Ishikawa (cell line): ENCODE data around the gene FTL.

Experiments
- CEBPB ChIP-seq: IDR thresholded peaks from 2 replicates; pipeline ENCODE4 v1.6.1; 2012
- CREB1 ChIP-seq: IDR thresholded peaks from 2 replicates; pipeline ENCODE4 v1.6.1; 2012; ENCODE audit warnings: low read depth
- EGR1 ChIP-seq: IDR thresholded peaks from 2 replicates; pipeline ENCODE4 v1.6.1; 2012
- EP300 ChIP-seq: IDR thresholded peaks from 2 replicates; pipeline ENCODE4 v1.6.1; 2012; ENCODE audit warnings: borderline replicate concordance
- FOXM1 ChIP-seq: IDR thresholded peaks from 2 replicates; pipeline ENCODE4 v1.6.1; 2012; ENCODE audit warnings: low read depth, borderline replicate concordance
- NFIC ChIP-seq: IDR thresholded peaks from 2 replicates; pipeline ENCODE4 v1.6.1; 2012
- RAD21 ChIP-seq: IDR thresholded peaks from 2 replicates; pipeline ENCODE4 v1.6.1; 2012; ENCODE audit warnings: low read depth
- TAF1 ChIP-seq: IDR thresholded peaks from 2 replicates; pipeline ENCODE4 v1.6.1; 2012; ENCODE audit warnings: low read depth, mild to moderate bottlenecking
- TCF12 ChIP-seq: IDR thresholded peaks from 2 replicates; pipeline ENCODE4 v1.6.1; 2012; ENCODE audit warnings: low read depth
- TEAD4 ChIP-seq: IDR thresholded peaks from 2 replicates; pipeline ENCODE4 v1.6.1; 2012
- YY1 ChIP-seq: IDR thresholded peaks from 2 replicates; pipeline ENCODE4 v1.6.1; 2012; ENCODE audit warnings: low read depth
- ZBTB7A ChIP-seq: IDR thresholded peaks from 2 replicates; pipeline ENCODE4 v1.6.1; 2012; ENCODE audit warnings: low read depth
- TF ChIP-seq, protein P1 (sequence below): IDR thresholded peaks from 2 replicates; pipeline ENCODE4 v1.6.1; 2012
- TF ChIP-seq, protein P2 (sequence below): IDR thresholded peaks from 2 replicates; pipeline ENCODE4 v1.6.1; 2012; ENCODE audit warnings: low read depth, mild to moderate bottlenecking
- TF ChIP-seq, protein P3 (sequence below): IDR thresholded peaks from 2 replicates; pipeline ENCODE4 v1.6.1; 2012

Gene FTL

GRCh38 chr19:48966541-48967345, 1.6 kb downstream of the FTL start:
- TF ChIP-seq EGR1, result no peak
- no peak for TF ChIP-seq TEAD4
- TF ChIP-seq FOXM1, result no peak
- TF ChIP-seq, protein P1, sequence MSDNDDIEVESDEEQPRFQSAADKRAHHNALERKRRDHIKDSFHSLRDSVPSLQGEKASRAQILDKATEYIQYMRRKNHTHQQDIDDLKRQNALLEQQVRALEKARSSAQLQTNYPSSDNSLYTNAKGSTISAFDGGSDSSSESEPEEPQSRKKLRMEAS, result no peak
- no peak for TF ChIP-seq EP300
- TF ChIP-seq YY1, result no peak
- TF ChIP-seq, protein P2, sequence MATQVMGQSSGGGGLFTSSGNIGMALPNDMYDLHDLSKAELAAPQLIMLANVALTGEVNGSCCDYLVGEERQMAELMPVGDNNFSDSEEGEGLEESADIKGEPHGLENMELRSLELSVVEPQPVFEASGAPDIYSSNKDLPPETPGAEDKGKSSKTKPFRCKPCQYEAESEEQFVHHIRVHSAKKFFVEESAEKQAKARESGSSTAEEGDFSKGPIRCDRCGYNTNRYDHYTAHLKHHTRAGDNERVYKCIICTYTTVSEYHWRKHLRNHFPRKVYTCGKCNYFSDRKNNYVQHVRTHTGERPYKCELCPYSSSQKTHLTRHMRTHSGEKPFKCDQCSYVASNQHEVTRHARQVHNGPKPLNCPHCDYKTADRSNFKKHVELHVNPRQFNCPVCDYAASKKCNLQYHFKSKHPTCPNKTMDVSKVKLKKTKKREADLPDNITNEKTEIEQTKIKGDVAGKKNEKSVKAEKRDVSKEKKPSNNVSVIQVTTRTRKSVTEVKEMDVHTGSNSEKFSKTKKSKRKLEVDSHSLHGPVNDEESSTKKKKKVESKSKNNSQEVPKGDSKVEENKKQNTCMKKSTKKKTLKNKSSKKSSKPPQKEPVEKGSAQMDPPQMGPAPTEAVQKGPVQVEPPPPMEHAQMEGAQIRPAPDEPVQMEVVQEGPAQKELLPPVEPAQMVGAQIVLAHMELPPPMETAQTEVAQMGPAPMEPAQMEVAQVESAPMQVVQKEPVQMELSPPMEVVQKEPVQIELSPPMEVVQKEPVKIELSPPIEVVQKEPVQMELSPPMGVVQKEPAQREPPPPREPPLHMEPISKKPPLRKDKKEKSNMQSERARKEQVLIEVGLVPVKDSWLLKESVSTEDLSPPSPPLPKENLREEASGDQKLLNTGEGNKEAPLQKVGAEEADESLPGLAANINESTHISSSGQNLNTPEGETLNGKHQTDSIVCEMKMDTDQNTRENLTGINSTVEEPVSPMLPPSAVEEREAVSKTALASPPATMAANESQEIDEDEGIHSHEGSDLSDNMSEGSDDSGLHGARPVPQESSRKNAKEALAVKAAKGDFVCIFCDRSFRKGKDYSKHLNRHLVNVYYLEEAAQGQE, result no peak
- TF ChIP-seq NFIC, result no peak
- no peak for TF ChIP-seq CEBPB
- no peak for TF ChIP-seq TCF12
- TF ChIP-seq TAF1, result no peak
- no peak for TF ChIP-seq ZBTB7A
- no peak for TF ChIP-seq RAD21
- TF ChIP-seq, protein P3, sequence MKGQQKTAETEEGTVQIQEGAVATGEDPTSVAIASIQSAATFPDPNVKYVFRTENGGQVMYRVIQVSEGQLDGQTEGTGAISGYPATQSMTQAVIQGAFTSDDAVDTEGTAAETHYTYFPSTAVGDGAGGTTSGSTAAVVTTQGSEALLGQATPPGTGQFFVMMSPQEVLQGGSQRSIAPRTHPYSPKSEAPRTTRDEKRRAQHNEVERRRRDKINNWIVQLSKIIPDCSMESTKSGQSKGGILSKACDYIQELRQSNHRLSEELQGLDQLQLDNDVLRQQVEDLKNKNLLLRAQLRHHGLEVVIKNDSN, result no peak
- TF ChIP-seq CREB1, result no peak

DNA sequence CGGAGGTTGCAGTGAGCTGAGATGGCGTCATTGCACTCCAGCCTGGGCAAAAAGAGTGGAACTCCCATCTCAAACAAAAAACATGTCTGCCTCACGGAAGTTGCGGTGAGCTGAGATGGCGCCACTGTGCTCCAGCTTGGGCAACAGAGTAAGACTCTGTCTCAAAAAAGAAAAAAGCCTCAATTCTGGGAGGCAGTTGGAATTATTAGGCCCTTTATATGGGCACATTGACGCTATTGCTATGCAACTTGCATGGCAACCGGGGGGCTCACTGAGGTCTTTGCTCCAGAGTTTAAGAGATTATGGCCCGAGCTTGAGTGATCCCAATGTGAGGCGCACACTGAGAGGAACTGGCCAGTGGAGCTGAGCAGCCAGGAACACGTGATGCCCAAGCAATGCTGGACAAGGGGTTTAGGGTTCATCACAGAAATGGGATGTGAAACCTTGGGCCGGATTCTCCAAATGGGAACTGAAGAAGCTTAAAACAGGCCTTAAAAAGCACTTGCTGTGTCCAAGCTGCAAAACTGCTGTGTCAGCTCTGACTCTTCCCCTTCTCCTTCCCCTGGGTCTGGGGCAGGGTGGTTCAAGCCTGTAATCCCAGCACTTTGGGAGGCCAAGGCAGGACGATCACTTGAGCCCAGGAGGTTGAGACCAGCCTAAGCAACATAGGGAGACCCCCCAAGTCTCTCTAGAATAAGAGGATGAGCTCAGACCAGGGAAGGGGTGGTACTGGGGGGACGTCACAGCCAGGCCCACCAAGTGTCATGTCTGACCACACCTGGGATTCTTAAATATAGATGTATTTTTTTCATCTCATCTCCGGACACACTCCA, 2.5 kb downstream of the FTL start:
- TF ChIP-seq FOXM1 (no peak), TAF1 (no peak), CEBPB (no peak), CREB1 (no peak), YY1 (no peak), EP300 (no peak), ZBTB7A (no peak), NFIC (no peak)
- TF ChIP-seq, protein P1, result no peak

GRCh38 chr19:48968179-48968661, 3.1 kb downstream of the FTL start:
- TF ChIP-seq RAD21 (no peak), FOXM1 (no peak), ZBTB7A (no peak), TAF1 (no peak), EP300 (no peak), YY1 (no peak), EGR1 (no peak), TEAD4 (no peak), TCF12 (no peak)
- TF ChIP-seq, protein P3, result no peak
- TF ChIP-seq, protein P2, result no peak

DNA sequence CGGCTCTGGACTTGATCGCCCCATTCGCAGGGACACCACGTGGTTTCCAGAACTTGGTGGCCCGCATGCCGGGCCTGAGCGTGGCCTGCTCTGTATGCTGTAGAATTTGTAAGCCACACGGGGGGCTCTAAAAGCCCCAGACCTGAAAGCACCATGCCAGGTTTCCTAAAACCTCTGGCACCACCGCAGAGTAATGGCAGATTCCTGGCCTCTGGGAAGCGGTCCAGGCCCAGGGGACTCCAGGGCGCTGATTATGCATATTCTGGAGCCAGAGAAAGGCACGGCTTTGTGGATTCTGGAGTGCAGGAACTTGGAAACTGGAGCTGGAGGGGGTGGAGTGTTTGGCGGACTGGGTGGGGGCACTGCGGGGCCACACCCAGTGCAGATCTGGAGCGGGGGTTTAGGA, 3.7 kb downstream of the FTL start:
- TF ChIP-seq EP300, result no peak
- no peak for TF ChIP-seq NFIC

- no peak for TF ChIP-seq EP300
- TF ChIP-seq, protein P2, result peak; percentile 59
Measured at GRCh38 chr19:48969276-48970138, 4.4 kb downstream of the FTL start.
